ENCODE data around the gene ATRNL1.

GRCh38 chr10:115555887-115556402 is 462.8 kb downstream of the ATRNL1 start:
- TF ChIP-seq CTCF (IDR thresholded peaks at IDR 0.05) (no peak), POLR2A (IDR thresholded peaks at IDR 0.05) (no peak)

Measured in Peyer's patch (tissue), 4 donors.